HepG2 (cell line): ENCODE measurements around the gene ARHGAP35. TPM values are rescaled to one million over a fixed set of nuclear protein-coding genes. Genes with fewer than 3 reads are reported as not detected.
A peak's percentile ranks its signal among the peaks of the same experiment; 100 is the strongest.

Experiments
- ATAC-seq: fragments of 200-7000 bp; cut with Tn5 transposase; 3 replicates; pipeline ENCODE4 v1.9.1; 2020; ENCODE audit warnings: mild to moderate bottlenecking, moderate library complexity
- BruUV-seq: library from RNA; stranded (reverse); fragments of 400-500 nt; replicated peaks from 2 replicates; lab custom pipeline; 2021; lab: Mats Ljungman, UMichigan
- CTCF ChIA-PET: fragments of 300-600 bp; formaldehyde crosslinking; extraction: SDS; loops from one replicate; lab custom pipeline; 2021; ENCODE audit warnings: low total read pairs, inconsistent platforms, low intra/inter-chr PET ratio; lab: Yijun Ruan, JAX
- POLR2A ChIA-PET: fragments of 350-600 bp; sonication (Branson Sonifier 250); formaldehyde crosslinking; loops from one replicate; lab custom pipeline; 2020; ENCODE audit warnings: antibody characterized with exemption, inconsistent platforms; lab: Yijun Ruan, JAX
- DNase-seq: peaks from one replicate; pipeline ENCODE4 v3.0.0-alpha.2; 2015; ENCODE audit warnings: low spot score
- FAIRE-seq: peaks from 3 replicates; lab custom pipeline; 2011; peaks lifted over from hg19 to GRCh38; lab: Jason Lieb, UNC
- H2AFZ ChIP-seq: one replicate; pipeline ENCODE4 v1.6.1; 2011; ENCODE audit warnings: low read length, inconsistent platforms
- H3K27ac ChIP-seq: fragments of 300-600 bp; 3 replicates; pipeline ENCODE4 v1.8.0; 2011; ENCODE audit warnings: mixed run types, mild to moderate bottlenecking, mixed read lengths, low read length, inconsistent platforms; ENCODE audit not compliant: insufficient read depth; ENCODE audit errors: extremely low read length
- H3K27me3 ChIP-seq, 2 experiments: fragments of 200-600 bp in 1 of 2; 2 replicates in 1 of 2; 3 replicates in 1 of 2; pipeline versions ENCODE4 v1.6.0 to v1.8.0; 2011; ENCODE audit warnings: low read length in 2 of 2, mild to moderate bottlenecking in 2 of 2, moderate library complexity in 2 of 2, inconsistent platforms in 1 of 2; ENCODE audit not compliant: insufficient read depth in 2 of 2, control insufficient read depth in 1 of 2
- H3K36me3 ChIP-seq, 2 experiments: fragments of 200-600 bp in 1 of 2; replicated peaks in 1 of 2; 2 replicates in 1 of 2; 3 replicates in 1 of 2; pipeline versions ENCODE4 v1.5.1 to v1.8.0; 2011; ENCODE audit warnings: low read length in 2 of 2, inconsistent platforms in 1 of 2; ENCODE audit not compliant: insufficient read depth in 2 of 2, control insufficient read depth in 1 of 2
- H3K4me1 ChIP-seq: 2 replicates; pipeline ENCODE4 v1.5.1; 2012; ENCODE audit warnings: low read length, inconsistent platforms; ENCODE audit not compliant: insufficient read depth
- H3K4me2 ChIP-seq: 2 replicates; pipeline ENCODE4 v1.6.0; 2011; ENCODE audit warnings: low read depth, low read length, inconsistent platforms
- H3K4me3 ChIP-seq, 3 experiments: fragments of 200-600 bp in 1 of 3; sonication (generic), shearing (Covaris generic) in 1 of 3; replicated peaks in 1 of 3; 2 replicates each; pipeline ENCODE4 v1.5.1; 2011 to 2016; ENCODE audit warnings: low read length in 3 of 3, inconsistent platforms in 2 of 3, low read depth in 2 of 3, mild to moderate bottlenecking in 2 of 3, control low read depth in 1 of 3, mixed read lengths in 1 of 3; ENCODE audit not compliant: insufficient read depth in 1 of 3
- H3K79me2 ChIP-seq: one replicate; pipeline ENCODE4 v1.6.1; 2011; ENCODE audit warnings: low read length, inconsistent platforms; ENCODE audit not compliant: insufficient read depth
- H3K9ac ChIP-seq: 2 replicates; pipeline ENCODE4 v1.6.0; 2011; ENCODE audit warnings: mild to moderate bottlenecking, low read depth, low read length, inconsistent platforms; ENCODE audit not compliant: insufficient read depth
- H3K9me3 ChIP-seq: 2 replicates; pipeline ENCODE4 v1.5.1; 2012; ENCODE audit warnings: mild to moderate bottlenecking, low read length
- H4K20me1 ChIP-seq: 2 replicates; pipeline ENCODE4 v1.6.0; 2011; ENCODE audit warnings: inconsistent platforms, mild to moderate bottlenecking, low read length, moderate library complexity; ENCODE audit not compliant: insufficient read depth
- ATF5 ChIP-seq: sonication (generic); formaldehyde crosslinking; IDR thresholded peaks from 2 replicates; pipeline ENCODE4 v1.4.0; 2020; ENCODE audit warnings: mild to moderate bottlenecking, low read depth, missing genetic modification reagents
- FOXA1 ChIP-seq, 2 experiments: fragments of 450-650 bp in 1 of 2; sonication (generic) in 1 of 2; formaldehyde crosslinking in 1 of 2; IDR thresholded peaks; 2 replicates each; pipeline versions ENCODE4 v1.4.0 to v1.6.1; 2016 to 2020; ENCODE audit warnings: missing genetic modification reagents in 1 of 2
- KLF6 ChIP-seq: IDR thresholded peaks from 2 replicates; pipeline ENCODE4 v1.8.0; 2016; ENCODE audit warnings: missing biosample characterization, missing genetic modification reagents
- MAFK ChIP-seq, 2 experiments: IDR thresholded peaks in 1 of 2; conservative IDR thresholded peaks in 1 of 2; 2 replicates each; pipeline ENCODE4 v1.6.1; 2011; ENCODE audit warnings: improper control_type of control experiment in 2 of 2, low read length in 2 of 2
- ZBTB33 ChIP-seq: sonication (generic); formaldehyde crosslinking; IDR thresholded peaks from 2 replicates; pipeline ENCODE4 v1.4.0; 2020; ENCODE audit warnings: missing genetic modification reagents
- WGBS: methylation state at CpG from one replicate; pipeline ENCODE4 v1.1.6; 2017; ENCODE audit warnings: low lambda C conversion rate; 5-methylcytosine and 5-hydroxymethylcytosine counted together
- in situ Hi-C: cut with HindIII; loops from 2 replicates; pipeline ENCODE4 v1.10.0; 2017; ENCODE audit warnings: low pct_unique_long_range_greater_than_20kb; ENCODE audit not compliant: extremely low pct_ligation_motif_present
- intact Hi-C: fragments of 100-400 bp; cut with micrococcal nuclease; formaldehyde crosslinking; loops from one replicate; pipeline ENCODE4 v1.10.0; 2022; ENCODE audit not compliant: unreplicated experiment
- polyA plus RNA-seq, 8 experiments: library from polyadenylated mRNA; depleted of rRNA in 3 of 8; stranded (reverse) in 7 of 8; unstranded in 1 of 8; fragments of >200 nt; fragmentation: Illumina TruSeq in 4 of 8; extraction: Trizol in 4 of 8; gene quantifications; 2 replicates each; pipeline versions ENCODE4 v1.2.1 to v1.2.3, GENCODE V29; 2011 to 2016; ENCODE audit warnings: low read depth in 4 of 8, missing spikeins in 1 of 8, mixed read lengths in 1 of 8; ENCODE audit not compliant: insufficient read depth in 1 of 8
- total RNA-seq, 5 experiments: library from RNA; depleted of rRNA; stranded (reverse); fragments of >200 nt; fragmentation: Illumina TruSeq; extraction: Trizol; gene quantifications; 2 replicates each; pipeline ENCODE4 v1.2.3, GENCODE V29; 2016; ENCODE audit warnings: low read depth in 1 of 5

Gene ARHGAP35
- total and polyA plus RNA-seq, 2 of the 13 experiments (the other 11 are each of a cell fraction or from before 2014, with no cell fraction given), result 30.1 to 30.2 TPM

GRCh38 chr19:46841458-46842083 lies 19.2 kb upstream of the ARHGAP35 start:
- TF ChIP-seq FOXA1 (IDR thresholded peaks at IDR 0.05) (no peak), FOXA1 (CRISPR knock-in tag; IDR thresholded peaks at IDR 0.05) (no peak), ZBTB33 (peak; percentile 28; the same call in 1 of the 2 replicates)
- no peak overlapping the region for H2AFZ ChIP-seq
- no peaks in the 10 kb centered on the region for H3K27me3 ChIP-seq
- no peak overlapping the region for H3K4me3 ChIP-seq
- FAIRE-seq (no peak), ATAC-seq (no peak; the same call in 1 of the 3 replicates), DNase-seq (no peak)
- no peaks in the 10 kb centered on the region for H3K9me3 ChIP-seq
- peaks cover 20% of the 10 kb centered on the region for H3K4me1 ChIP-seq
- WGBS, result 95% methylated on average over 12 of the region's 12 CpGs
- 0 out of 2 replicates have a peak, but pooled peaks cover 5% of the 10 kb centered on the region for H4K20me1 ChIP-seq
- in situ Hi-C loops, result loop anchor here (5.0 kb wide), 2 partner anchors 59 to 89 kb away; no protein-coding TSS in a partner anchor
- no peak overlapping the region for H3K27ac ChIP-seq
- H3K36me3 ChIP-seq, result peaks cover 12 to 37% of the 10 kb centered on the region in 2 experiments
- POLR2A ChIA-PET, result interaction anchor here (1.3 kb wide), 1 partner anchor 90 kb away, joined by 3 read pairs; no protein-coding TSS in a partner anchor
- H3K79me2 ChIP-seq, result no peaks in the 10 kb centered on the region
- CTCF ChIA-PET, result no interaction called here
- no TSS peak for BruUV-seq
- H3K4me2 ChIP-seq, result no peak overlapping the region
- no peak overlapping the region for H3K9ac ChIP-seq
- intact Hi-C loops, result loop anchor here (5.0 kb wide), 1 partner anchor 84 kb away; no protein-coding TSS in a partner anchor

GRCh38 chr19:46842791-46843190 lies 18.0 kb upstream of the ARHGAP35 start:
- Histone ChIP-seq H2AFZ (no peak overlapping the region), H3K27me3 (no peaks in the 10 kb centered on the region), H3K4me3 (no peak overlapping the region), H3K9ac (no peak overlapping the region), H4K20me1 (0 out of 2 replicates have a peak, but pooled peaks cover 5% of the 10 kb centered on the region), H3K27ac (no peak overlapping the region)
- POLR2A ChIA-PET, result no interaction called here
- CTCF ChIA-PET, result no interaction called here
- intact Hi-C loops (loop anchor here (5.0 kb wide), 1 partner anchor 85 kb away; no protein-coding TSS in a partner anchor), in situ Hi-C loops (loop anchor here (5.0 kb wide), 2 partner anchors 60 to 90 kb away; no protein-coding TSS in a partner anchor)
- no peak for DNase-seq
- 94% methylated on average over 11 of the region's 11 CpGs for WGBS
- no TSS peak for BruUV-seq
- TF ChIP-seq MAFK (conservative IDR thresholded peaks at IDR 0.05 in 1 of 2, IDR thresholded peaks at IDR 0.05 in 1 of 2; ENCODE audit: low read length in 2 of 2) (peak; percentile 37 to 55; a peak in 2 of 4 replicates), ATF5 (CRISPR knock-in tag) (no peak), KLF6 (CRISPR knock-in tag) (no peak)
- TF ChIP-seq, all 625 proteins: peak for 1
- Histone ChIP-seq H3K79me2 (no peaks in the 10 kb centered on the region), H3K4me1 (peaks cover 10% of the 10 kb centered on the region; the same call in 1 of the 2 replicates), H3K36me3 (peaks cover 12 to 39% of the 10 kb centered on the region in 2 experiments), H3K4me2 (no peak overlapping the region), H3K9me3 (no peaks in the 10 kb centered on the region)
- FAIRE-seq (no peak), ATAC-seq (no peak)
